GM21717 (cell line): Measurements from ENCODE around the gene CENPV.
"Not testable (repeated sequence)": the region's sequence is repeated elsewhere in the genome, so short reads cannot be mapped to it uniquely, and the experiment has no call there.

Experiments
- ATAC-seq: cut with Tn5 transposase; IDR thresholded peaks from one replicate; pipeline ENCODE4 v1.9.1; 2021; ENCODE audit warnings: mild to moderate bottlenecking, moderate library complexity; ENCODE audit not compliant: unreplicated experiment

The CENPV gene

DNA sequence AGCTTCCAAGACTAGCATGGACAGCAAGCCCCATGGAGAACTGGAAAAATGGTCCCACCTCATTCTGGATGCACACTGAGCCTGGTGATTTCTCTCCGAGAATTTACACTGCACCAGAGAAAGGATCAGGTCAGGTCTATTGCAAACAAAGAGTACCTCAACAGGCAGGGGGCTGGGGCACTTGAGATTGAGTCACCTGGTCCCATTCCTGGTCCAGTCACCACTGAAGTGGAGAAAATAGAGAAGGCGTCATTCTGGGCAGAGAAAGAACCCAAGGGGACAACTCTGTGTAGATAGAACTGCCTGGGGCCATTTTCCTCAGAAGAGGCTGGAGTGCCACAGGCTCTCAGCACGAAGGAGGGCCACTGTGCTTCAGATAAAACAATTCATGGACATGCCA is 38.4 kb downstream of the CENPV start:
- no peak for ATAC-seq

DNA sequence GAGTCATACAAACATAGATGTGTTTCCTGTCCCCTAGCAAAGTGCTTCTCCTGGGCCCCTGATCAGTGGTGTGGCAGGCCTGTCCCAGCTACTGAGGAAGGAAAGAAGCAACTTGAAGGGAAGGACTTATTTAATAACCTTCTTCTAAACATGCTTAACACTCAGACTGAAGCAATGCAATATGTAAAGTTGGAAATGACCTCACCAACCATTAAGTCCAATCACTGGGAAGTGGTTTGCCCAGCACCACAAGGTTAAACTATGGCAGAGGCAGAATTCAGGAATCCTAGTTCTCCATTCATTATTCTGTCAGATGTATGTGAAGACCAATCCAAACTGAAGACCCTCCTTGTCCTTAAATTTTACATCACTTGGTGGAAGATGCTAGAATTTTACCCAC is 39.1 kb downstream of the CENPV start:
- no peak for ATAC-seq

DNA sequence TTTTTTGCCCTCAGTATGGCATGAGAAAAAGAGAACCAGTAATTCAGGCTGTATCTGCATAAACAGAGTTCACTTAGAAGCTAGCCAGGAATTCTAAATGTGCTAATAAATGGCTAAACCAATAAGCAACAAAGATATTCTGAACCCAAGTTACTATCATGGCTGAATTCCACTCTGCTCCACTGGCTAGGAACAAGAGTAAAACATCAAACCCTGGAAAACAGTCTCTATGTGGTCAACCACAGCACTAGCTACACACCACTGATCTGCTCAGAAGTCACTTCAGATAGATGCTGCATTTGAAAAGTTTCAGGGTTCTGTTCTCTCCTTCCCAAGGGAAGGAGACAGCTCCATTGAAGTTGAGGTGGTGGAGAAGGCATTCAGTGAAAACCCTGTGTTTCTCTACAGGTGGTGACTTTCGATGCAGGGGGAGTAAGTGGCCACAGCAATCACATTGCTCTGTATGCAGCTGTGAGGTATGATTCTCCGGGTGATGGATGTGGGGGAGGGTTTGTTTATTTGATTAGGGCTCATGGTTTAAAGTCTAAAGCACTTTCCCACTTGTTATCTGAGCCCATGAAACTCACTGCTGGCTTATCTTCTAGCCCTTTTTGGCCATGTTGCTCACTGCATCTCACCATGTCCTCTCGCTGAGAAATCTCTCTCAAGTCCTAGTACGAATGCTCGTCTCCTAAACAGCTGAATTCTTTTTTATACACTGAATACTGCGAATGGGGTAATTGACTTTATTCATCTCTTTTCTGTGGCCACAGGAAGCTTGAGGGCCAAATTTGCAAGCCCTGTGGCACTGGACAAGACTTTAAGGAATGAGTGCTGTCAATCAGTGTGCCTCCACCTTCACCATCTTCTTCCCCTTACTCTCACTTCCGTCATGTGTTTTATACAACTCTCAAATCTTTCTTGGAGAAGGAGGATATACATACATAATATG is 39.9 kb downstream of the CENPV start:
- ATAC-seq = no peak

DNA sequence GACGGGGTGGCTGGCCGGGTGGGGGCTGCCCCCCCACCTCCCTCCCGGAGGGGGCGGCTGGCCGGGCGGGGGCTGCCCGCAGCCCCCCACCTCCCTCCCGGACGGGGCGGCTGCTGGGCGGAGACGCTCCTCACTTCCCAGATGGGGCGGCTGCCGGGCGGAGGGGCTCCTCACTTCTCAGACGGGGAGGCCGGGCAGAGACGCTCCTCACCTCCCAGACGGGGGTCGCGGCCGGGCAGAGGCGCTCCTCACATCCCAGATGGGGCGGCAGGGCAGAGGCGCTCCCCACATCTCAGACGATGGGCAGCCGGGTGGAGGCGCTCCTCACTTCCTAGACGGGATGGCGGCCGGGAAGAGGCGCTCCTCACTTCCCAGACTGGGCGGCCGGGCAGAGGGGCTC is 41.2 kb downstream of the CENPV start:
- ATAC-seq = not testable (repeated sequence)

DNA sequence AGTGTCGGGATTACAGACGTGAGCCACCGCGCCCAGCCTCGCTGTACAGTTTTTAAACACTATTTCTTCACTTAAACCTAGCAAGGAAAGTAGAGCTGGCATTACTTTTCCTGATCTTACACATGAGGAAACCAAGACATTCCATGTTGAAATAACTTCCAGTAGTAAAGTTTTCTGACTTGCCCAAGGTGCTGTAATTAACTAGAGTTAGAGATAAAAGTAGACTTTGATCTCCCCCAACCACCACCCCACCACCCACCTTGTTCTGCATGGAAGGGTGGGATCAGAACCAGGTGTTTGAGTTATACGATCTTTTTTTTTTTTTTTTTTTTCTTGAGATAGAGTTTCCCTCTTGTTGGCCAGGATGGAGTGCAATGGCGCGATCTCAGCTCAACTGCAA is 47.1 kb downstream of the CENPV start:
- ATAC-seq = no peak

DNA sequence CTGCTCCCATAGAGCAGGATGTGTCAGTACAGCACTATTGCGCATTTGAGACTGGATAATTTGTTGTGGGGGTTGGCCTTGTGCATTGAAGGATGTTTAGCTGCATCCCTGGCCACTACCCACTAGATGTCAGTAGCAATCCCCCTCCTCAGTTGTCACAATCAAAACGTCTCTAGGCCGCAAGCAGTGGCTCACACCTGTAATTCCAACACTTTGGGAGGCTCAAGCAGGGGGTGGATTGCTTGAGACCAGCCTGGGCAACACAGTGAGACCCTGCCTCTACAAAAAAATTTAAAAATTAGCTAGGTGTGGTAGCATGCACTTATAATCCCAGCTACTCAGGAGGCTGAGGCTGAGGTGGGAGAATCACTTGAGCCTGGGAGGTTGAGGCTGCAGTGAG is 48.4 kb downstream of the CENPV start:
- ATAC-seq = no peak

DNA sequence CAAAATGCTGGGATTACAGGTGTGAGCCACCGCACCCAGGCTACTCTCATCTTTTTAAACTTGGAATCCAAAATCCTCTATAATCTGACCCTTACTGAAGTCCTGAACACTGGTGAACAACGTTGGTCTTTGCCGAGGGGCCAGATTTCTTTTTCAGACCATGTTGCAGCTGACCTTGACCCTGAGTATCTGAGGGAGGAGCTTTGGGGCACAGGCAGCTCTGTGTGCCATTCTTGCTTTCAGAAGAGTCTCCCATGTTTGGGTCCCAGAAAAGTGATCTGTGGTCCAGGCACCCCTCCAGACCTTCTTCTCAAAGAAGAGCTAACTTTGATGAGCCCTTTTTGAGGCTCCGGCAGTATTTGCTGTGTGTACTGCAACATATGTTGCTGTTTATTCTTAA is 50.4 kb downstream of the CENPV start:
- ATAC-seq = no peak

DNA sequence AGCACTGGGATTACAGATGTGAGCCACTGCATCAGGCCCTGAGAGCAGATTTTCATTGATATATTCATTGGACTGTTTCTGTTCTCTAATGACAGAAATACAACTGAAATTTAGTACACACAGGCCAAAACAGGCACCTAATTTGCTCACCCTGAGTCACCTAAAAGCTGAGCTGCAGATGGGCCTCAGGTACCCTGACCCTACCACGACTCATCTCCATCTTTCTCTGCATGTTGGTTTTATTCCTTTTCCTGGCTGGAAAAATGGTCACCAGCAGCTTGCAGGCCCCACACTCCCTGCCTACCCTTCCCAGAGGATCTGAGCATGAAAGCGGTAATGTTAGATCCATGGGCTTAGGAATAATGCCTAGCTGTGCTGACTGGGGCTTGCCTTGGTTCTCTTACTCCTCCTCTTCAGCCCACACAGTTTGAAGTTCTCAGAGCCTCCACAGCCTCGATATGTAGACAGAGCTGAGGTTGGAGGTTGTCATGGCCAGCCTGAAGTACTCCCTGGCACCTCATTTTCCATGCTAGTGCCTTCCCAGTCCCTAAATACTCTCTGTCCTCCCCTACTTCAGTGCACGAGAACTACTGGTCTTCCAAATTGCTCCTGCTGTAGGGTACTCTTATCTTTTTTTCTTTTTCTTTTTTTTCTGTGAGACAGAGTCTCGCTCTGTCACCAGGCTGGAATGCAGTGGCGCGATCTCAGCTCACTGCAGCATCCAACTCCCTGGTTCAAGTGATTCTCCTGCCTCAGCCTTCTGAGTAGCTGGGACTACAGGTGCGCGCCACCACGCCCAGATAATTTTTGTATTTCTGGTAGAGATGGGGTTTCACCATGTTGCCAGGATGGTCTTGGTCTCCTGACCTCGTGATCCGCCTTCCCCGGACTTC is 51.1 kb downstream of the CENPV start:
- ATAC-seq = no peak

DNA sequence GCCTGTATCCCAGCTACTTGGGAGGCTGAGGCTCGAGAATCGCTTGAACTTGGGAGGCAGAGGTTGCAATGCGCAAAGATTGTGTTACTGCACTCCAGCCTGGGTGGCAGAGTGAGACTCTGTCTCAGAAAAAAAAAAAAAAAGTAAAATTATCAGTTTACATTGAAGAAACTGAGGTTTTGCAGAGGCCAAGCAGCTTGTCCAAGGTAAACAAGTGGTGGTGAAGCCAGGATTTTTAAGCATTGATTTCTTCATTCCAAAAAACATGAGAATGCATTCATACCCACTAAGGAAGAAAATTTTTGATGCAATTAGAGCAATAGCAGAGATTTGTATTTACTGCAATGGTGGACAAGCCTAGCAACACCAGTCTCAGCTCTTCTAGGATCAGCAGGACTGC is 52.7 kb downstream of the CENPV start:
- ATAC-seq = no peak

DNA sequence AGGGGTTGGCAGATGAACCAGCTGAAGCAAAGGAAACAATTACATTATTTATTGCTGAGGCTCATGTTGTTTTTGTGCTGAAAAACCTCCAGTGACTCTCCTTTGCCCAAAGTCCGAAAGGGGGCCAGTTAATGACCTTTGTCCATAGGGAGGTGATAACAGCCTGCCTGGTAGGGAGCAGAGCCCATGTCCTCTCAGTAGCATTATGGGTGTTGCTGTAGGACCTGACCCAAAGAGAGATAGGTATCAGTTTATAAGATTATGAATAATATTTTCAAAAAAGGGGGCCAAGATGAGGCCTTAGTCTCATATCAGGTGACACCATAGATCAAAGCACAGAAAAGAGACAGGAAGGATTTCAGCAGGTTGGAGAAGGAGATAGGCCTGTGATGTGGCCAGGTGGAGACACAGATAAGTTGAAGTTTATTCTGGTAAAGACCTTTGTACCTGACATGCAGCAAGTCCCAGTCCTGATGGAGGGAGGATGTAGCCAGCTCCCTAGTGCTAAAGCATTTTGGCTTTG is 55.1 kb downstream of the CENPV start:
- no peak for ATAC-seq

DNA sequence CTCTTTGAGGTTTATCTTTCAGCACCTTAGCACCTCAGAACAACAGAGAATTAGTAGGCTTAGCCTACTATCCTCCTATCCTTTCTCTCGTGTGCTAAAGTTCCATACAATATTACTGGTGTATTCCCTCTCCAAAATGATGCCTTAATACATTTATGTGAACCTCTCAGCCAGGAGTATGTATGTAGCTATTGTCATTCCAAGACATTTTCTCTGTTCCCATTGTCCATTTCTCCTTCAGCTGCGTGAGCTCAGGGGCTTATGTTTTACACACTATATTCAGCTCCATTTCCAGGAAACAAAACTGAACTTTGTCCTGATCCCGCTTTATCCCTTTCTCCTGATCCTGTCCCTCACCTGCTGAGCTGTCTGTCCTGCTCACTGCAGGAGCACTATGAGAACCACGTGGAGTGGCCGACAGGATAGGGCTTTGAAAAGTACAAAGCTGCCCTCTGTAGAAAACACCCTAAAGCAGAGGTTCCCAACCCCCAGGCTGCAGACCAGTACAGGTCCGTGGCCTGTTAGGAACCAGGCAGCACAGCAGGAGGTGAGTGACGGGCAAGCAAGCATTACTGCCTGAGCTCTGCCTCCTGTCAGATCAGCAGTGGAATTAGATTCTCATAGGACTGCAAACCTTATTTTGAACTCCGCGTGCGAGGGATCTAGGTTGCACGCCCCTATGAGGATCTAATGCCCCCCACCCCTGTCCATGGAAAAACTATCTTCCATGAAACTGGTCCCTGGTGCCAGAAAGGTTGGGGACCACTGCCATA is 55.7 kb downstream of the CENPV start:
- ATAC-seq = no peak

DNA sequence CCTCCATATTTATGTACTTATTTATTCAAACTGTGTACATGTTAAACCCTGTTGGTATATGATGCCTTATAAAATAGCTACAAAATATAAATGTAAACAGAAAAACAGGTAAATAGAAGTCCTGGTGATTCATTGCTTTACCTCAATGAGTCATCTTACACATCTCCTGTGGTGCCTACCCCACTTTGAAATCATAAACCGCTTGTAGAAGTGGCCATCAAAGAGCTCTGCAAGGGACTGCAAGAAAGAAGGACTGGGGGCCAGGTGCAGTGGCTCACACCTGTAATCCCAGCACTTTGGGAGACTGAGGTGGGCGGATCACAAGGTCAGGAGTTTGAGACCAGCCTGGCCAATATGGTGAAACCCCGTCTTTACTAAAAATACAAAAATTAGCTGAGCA is 57.2 kb downstream of the CENPV start:
- ATAC-seq = not testable (repeated sequence)

DNA sequence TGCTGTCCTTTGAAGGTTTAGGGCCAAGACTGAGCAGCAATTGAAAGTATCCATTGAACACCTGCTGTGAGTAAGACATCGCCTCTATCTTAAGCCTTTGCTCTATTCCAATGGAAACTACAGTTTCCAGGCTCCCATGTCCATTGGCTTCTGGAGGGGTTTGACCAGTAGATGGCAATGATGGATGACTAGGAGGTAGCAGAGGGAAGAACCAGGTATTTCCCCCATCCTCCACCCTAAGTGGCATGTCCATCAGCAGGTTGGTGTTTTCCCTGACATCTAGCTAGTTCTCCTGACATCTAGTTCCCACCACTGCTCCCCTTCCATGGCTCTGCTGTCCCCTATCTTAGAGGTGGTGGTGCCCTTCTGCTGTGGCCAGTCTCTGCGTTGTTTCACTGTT is 58.7 kb downstream of the CENPV start:
- no peak for ATAC-seq

DNA sequence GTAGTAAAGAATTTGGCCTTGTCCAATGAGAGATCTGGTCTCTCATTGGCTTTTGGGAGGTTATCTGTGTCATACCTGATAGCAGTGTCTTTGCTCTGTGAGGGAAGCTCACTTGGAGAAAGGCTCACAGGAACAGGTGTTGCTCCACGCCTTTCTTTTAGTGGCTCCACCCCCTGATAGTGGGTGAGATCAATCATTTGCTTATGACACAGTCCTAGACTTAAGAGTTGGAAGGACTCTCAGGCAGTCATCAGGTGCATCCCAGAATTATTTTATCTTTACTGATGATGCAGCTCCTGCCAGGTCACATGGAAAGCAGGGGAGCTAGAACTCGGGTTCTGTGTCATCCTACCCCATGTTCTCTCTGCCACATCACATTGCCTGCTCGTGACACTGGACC is 59.3 kb downstream of the CENPV start:
- ATAC-seq = no peak
